ENCODE results near the gene FBLIM1.

FBLIM1 gene

GRCh38 chr1:15748690-15749398, 9.8 kb upstream of the FBLIM1 start:
- DNase-seq = no peak

DNA sequence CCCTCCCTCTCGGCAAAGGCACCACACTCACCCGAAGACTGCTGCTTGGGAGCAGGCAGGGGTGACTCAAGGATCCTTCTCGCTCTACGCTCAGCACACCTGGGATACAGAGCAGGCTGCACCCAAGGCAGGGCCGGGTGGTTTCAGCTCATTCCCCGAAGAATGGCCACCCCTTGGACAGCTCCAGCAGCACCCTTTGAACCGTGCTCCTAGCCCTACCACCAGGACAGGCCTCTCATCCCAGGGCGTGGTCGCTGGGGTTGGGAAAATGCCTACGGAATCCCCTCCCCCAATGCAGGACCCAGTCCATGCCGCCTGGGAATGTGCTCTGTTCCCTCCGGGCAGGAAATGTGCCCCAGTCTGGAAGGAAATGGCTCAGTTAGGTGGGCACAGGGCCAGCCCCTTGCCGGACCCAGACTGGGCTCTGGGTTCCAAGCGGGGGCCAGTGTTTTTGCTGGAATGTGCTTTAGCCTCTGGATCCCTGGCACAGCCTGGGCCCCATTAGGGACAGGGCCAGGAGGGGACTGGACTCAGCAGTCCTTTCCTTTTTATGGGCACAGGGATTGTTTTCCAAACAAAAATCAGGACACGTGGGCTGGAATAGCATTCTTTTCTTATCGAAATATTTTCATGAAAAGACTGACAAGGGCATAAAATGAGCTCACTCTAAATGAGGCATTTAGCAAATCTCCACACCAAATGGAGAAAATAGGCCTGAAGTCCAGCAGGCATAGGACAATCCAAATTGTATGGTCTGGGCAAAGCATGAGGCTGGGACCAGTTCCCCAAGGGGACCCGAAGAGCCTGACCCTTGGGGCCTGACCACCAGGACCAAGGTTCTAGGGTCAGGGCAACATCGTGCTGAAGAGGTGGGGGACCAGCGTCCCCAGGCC, 8.9 kb upstream of the FBLIM1 start:
- DNase-seq = no peak

GRCh38 chr1:15750924-15751323, 7.7 kb upstream of the FBLIM1 start:
- DNase-seq = no peak

GRCh38 chr1:15751717-15752116, 6.9 kb upstream of the FBLIM1 start:
- no peak for DNase-seq

DNA sequence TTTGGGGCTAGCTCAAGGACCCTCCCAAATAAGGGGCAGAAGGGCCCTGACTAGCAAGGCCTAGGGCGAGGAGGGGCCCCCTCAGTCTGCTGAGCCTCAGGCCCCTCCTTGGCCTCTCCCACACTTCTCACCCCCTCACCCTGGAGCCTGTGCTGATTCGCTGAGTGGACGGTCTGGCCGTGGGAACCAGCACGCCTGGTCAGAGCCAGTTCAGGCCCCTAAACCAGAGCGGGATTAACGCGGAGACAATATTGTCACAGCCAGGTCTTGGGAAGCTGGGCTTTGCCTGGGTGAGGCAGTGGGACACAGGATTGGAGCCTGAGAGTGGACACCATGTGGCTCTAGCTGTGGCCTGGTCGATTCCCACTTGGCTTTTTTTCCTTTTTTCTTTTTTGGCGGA, 4.8 kb upstream of the FBLIM1 start:
- no peak for DNase-seq

- no peak for DNase-seq
Measured at GRCh38 chr1:15755021-15755645, 3.5 kb upstream of the FBLIM1 start.

GRCh38 chr1:15755646-15756040, 3.0 kb upstream of the FBLIM1 start:
- DNase-seq = no peak

DNA sequence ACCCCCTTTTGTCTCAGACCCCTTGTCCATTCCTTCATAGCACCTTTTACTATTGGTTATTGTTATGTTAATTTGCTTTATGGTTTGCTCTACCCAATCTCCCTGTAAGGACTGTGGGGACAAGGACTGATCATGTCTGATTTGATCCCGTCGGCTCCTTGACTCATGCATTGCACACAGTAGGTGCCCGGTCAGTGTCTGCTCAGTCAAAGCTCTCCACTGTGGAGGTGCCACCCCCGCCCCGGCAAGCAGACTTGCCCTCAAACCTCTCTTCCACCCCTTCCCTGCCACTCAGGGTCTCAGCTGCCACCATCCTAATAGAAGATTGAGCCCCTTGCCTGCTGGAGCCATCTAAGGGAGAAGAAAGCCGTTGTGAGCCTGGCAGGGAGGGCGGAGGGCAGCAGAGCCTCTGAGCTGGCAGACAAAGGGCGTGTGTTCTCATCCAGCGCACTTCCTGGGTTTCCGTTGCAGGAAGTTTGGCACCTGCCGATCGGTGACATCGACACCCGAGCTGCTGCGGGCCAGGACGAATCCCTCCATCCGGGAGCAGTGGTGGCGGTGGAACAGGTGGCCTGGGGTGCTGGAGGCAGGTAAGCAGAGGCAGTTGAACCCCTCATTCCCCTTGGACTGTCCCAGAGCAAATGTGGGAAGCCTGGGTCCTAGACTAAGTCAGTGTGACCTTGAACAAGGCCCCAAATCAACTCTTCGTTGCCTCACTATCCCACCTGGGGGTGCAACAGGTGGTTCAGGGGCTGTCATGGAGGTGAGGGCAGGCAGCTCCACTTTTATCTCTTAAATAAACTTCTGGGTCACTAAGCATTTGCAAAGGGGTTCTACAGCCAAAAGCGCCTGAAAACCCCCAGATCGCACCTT, 2.2 kb upstream of the FBLIM1 start:
- no peak for DNase-seq

DNA sequence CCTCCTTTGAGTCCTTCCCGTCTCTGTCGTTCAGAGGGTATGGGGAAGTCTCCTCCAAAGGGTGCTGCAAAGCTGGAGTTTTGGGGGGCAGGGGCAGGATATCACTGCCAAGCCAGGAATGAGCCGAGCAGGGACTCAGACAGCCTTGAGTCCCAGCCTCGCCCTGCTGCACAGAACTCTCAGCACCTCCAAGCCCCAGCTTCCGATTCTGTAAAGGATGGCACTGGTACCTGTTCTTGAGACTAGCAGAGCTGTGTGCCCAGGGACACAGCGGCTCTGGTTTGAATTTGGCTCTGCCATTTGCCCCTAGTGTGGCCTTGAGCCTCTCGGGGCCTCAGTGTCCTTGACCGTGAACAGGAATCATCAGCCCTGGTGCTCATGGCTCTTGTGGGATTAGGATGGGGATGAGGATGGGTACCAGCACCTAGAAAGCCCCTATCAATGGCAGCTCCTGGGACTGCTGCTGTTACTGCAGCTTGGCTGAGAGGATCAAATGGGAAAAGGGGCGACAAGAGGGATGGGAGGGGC, 1.5 kb upstream of the FBLIM1 start:
- no peak for DNase-seq

GRCh38 chr1:15757575-15758342, 836 bp upstream of the FBLIM1 start:
- DNase-seq = no peak

GRCh38 chr1:15758953-15759661, 512 bp downstream of the FBLIM1 start:
- DNase-seq = no peak

GRCh38 chr1:15760520-15761211, 2.1 kb downstream of the FBLIM1 start:
- no peak for DNase-seq

DNA sequence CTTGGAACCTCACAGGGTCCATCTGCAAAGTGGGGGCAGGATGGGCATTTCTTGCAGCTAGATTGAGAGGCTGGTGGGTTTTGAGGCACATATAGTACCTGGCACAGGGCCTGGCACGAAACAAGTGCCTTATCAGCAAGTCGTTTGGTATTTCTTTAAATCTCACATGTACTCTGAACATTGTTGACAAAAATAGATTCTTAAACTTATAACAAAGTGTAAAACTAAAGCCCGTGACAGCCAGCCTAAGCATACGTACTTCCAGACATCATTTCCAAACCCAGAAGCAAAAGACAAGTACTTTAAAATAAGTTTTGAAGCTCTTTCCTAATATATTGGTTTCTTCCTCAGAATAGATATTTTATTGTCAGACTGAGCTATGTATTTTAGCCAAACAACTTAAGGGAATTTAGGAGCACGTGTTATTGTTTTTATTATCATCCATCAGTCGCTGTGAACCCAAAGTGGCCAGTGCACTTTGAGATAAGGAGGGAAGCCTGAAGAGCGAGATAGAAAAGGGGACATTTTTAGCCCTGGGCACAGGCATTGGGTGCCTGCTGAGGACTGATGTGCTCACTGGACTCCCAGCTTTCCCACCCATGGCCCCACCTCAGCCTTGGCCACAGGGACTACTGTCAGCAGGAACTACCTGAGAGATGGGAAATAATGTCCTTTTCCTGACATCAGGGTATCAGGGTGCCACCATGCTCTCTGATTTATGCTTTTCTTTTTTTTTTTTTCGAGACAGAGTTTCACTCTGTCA, 3.0 kb downstream of the FBLIM1 start:
- no peak for DNase-seq

DNA sequence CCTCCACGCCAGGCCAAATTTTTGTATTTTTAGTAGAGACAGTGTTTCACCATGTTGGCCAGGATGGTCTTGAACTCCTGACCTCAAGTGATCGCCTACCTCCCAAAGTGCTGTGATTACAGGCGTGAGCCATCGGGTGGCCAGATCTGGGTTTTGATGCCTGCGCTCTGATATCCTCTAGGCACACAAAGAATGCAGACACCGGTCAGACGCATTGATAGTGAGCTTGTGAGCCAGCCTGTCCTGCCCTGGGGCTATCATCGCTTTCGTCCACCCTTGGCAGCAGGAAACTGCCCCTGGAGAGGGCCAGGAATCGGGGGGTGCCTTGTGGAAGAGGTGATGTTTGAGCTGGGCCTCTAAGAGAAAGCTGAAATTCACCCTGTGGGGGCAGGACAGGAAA, 4.0 kb downstream of the FBLIM1 start:
- no peak for DNase-seq

GRCh38 chr1:15764269-15764764, 5.7 kb downstream of the FBLIM1 start:
- no peak for DNase-seq

DNA sequence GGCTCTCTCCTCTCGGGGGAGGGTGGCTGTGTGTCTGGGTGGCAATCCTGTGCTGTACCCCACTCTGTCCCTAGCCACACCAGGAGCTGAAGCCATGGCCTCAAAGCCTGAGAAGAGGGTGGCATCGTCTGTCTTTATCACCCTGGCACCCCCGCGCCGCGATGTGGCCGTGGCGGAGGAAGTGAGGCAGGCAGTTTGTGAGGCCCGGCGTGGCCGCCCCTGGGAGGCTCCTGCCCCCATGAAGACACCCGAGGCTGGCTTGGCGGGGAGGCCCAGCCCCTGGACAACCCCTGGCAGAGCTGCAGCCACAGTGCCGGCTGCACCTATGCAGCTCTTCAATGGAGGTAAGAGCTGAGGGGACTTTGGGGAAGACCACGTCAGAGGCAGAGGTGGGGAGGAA, 6.3 kb downstream of the FBLIM1 start:
- DNase-seq = no peak

DNA sequence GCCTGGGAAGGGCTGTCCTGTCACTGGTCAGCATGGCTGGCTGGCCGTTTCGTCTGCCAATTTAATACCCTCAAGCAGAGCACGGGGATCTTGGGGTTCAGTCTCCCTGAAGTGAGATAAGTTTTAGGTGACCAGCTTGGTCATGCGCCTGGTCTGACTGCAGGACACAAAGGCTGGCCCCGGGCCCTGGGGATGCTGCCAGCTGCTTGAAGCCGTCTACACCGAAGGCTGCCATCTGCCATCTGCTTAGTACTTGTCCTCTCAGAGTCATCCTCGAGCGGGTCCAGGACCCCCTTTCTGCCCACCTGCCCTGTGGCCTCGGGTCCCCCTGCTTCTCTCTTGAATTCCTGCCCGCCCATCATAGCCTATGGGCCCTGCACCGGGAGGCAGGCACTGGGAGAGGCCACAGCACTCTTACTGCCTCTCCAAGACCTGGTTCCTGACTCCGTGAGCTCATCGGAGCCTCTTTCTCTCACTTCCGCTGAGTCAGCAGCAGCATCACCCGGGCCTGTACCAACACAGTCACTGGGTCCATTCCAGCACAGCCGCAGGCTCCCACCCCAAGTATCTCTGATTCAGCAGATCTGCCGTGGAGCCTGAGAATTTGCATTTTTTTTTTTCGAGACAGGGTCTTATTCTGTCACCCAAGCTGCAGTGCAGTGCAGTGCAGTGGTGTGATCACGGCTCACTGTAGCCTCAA, 7.0 kb downstream of the FBLIM1 start:
- DNase-seq = no peak

GRCh38 chr1:15767941-15768340, 9.3 kb downstream of the FBLIM1 start:
- DNase-seq = no peak

DNA sequence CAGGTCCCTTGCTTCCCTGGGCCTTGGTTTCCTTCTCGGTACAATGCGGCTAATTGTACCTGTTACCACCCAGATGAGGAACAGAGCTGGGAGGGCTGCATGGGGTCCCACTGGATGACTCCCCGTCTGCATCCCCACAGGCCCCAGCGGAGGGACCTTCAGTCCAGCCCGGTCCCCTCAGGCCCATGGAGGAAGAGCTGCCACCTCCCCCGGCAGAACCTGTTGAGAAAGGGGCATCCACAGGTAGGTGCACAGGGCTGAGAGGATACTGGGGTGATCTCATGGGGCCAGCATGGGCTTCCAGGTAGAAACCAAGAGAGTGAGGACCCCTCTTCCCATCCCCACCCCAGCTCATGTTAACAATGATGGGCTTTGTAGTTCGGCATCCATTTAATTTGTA, 9.8 kb downstream of the FBLIM1 start:
- no peak for DNase-seq

Data from NCI-H1417 treated with DMSO at 0.1 percent for 48 hours (cell line).